H1 (cell line): ENCODE measurements around the gene ANGEL2.

Experiments
- CHD2 ChIP-seq: IDR thresholded peaks from 2 replicates; pipeline ENCODE4 v1.6.1; 2012; ENCODE audit warnings: low read length, improper control_type of control experiment
- CTCF ChIP-seq, 3 experiments: IDR thresholded peaks; 1 replicate in 2 of 3; 2 replicates in 1 of 3; pipeline versions ENCODE4 v1.5.1 to v1.6.1; 2011; ENCODE audit warnings: low read length in 3 of 3, mild to moderate bottlenecking in 3 of 3, inconsistent platforms in 2 of 3, low read depth in 1 of 3, moderate library complexity in 1 of 3; ENCODE audit not compliant: insufficient read depth in 1 of 3; ENCODE audit errors: control extremely low read depth in 1 of 3
- EP300 ChIP-seq, 2 experiments: IDR thresholded peaks; 1 replicate in 1 of 2; 2 replicates in 1 of 2; pipeline ENCODE4 v1.6.1; 2011 to 2012; ENCODE audit warnings: low read depth in 2 of 2, low read length in 2 of 2, mild to moderate bottlenecking in 2 of 2, borderline replicate concordance in 1 of 2, inconsistent platforms in 1 of 2, moderate library complexity in 1 of 2
- EZH2 ChIP-seq: fragments of 200-600 bp; sonication (generic); IDR thresholded peaks from 2 replicates; pipeline ENCODE4 v1.7.1; 2012; ENCODE audit warnings: low read depth, mild to moderate bottlenecking, moderate library complexity, low read length, inconsistent platforms; ENCODE audit not compliant: severe bottlenecking
- POLR2A ChIP-seq, 2 experiments: IDR thresholded peaks; 1 replicate in 1 of 2; 2 replicates in 1 of 2; pipeline ENCODE4 v1.6.1; 2011; ENCODE audit warnings: low read depth in 2 of 2, low read length in 2 of 2, mild to moderate bottlenecking in 2 of 2; ENCODE audit errors: control extremely low read depth in 1 of 2
- POLR2AphosphoS5 ChIP-seq: IDR thresholded peaks from 2 replicates; pipeline ENCODE4 v1.6.1; 2011; ENCODE audit warnings: low read depth, low read length
- SAP30 ChIP-seq: fragments of 300-600 bp; sonication (generic); IDR thresholded peaks from 2 replicates; pipeline ENCODE4 v1.7.1; 2012; ENCODE audit warnings: low read length, moderate library complexity, mild to moderate bottlenecking, inconsistent platforms; ENCODE audit not compliant: insufficient read depth, insufficient replicate concordance
- SIN3A ChIP-seq, 2 experiments: IDR thresholded peaks in 1 of 2; conservative IDR thresholded peaks in 1 of 2; 2 replicates each; pipeline ENCODE4 v1.6.1; 2011 to 2012; ENCODE audit warnings: low read length in 2 of 2, improper control_type of control experiment in 1 of 2, low read depth in 1 of 2, mild to moderate bottlenecking in 1 of 2
- YY1 ChIP-seq: IDR thresholded peaks from 2 replicates; pipeline ENCODE4 v1.6.1; 2011; ENCODE audit warnings: low read depth, mild to moderate bottlenecking, low read length

DNA sequence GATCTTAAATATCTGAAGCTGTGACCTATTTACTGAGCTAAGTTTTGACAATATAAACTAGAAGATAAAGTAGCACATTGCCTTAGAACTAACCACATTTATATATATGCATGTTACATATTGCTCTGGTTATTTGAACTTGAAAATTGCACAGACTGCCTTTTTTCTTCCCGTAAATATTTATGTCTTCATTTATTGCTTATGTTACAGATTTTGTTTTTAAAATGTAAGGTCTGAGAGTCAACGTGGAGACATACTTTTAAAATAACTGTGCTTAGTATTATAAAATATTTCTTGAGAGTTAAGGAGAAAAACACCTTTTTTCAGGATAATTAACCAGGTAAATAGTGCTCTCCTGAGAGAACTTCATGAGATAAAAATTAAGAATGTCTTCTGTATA lies 38.5 kb upstream of the ANGEL2 start:
- TF ChIP-seq EZH2, result no peak
- TF ChIP-seq POLR2A (IDR thresholded peaks at IDR 0.05; ENCODE audit: control extremely low read depth in 1 of 2, low read depth in 2 of 2, low read length in 2 of 2), result no peak
- TF ChIP-seq CTCF (IDR thresholded peaks at IDR 0.05; ENCODE audit: control extremely low read depth in 1 of 3, insufficient read depth in 1 of 3, low read depth in 1 of 3, low read length in 3 of 3), result no peak
- no peak for TF ChIP-seq EP300 (IDR thresholded peaks at IDR 0.05; ENCODE audit: borderline replicate concordance in 1 of 2, low read depth in 2 of 2, low read length in 2 of 2)
- TF ChIP-seq YY1, result no peak
- no peak for TF ChIP-seq CHD2
- no peak for TF ChIP-seq SAP30
- no peak for TF ChIP-seq SIN3A (conservative IDR thresholded peaks at IDR 0.05 in 1 of 2, IDR thresholded peaks at IDR 0.05 in 1 of 2; ENCODE audit: low read depth in 1 of 2, low read length in 2 of 2)
- TF ChIP-seq POLR2AphosphoS5, result no peak
